Glutamatergic neuron (in vitro differentiated cells): Measurements from ENCODE around the gene FLT1. TPM values are rescaled to one million over a fixed set of nuclear protein-coding genes. Genes with fewer than 3 reads are reported as not detected.

Experiments used
- DNase-seq: peaks from one replicate; pipeline ENCODE4 v3.0.0; 2022
- H3K27ac Mint-ChIP-seq: one replicate; pipeline ENCODE4 v1.8.0; 2020; ENCODE audit warnings: mild to moderate bottlenecking, mixed read lengths, inconsistent platforms; ENCODE audit not compliant: unreplicated experiment
- H3K27me3 Mint-ChIP-seq: one replicate; pipeline ENCODE4 v1.8.0; 2020; ENCODE audit warnings: mild to moderate bottlenecking, moderate library complexity, mixed read lengths, inconsistent platforms; ENCODE audit not compliant: unreplicated experiment
- H3K36me3 Mint-ChIP-seq: one replicate; pipeline ENCODE4 v1.8.0; 2020; ENCODE audit warnings: mild to moderate bottlenecking, mixed read lengths, inconsistent platforms; ENCODE audit not compliant: unreplicated experiment
- H3K4me1 Mint-ChIP-seq: one replicate; pipeline ENCODE4 v1.8.0; 2020; ENCODE audit warnings: mild to moderate bottlenecking, low read depth, mixed read lengths, inconsistent platforms; ENCODE audit not compliant: unreplicated experiment
- H3K4me3 Mint-ChIP-seq: one replicate; pipeline ENCODE4 v1.8.0; 2020; ENCODE audit warnings: mild to moderate bottlenecking, mixed read lengths, inconsistent platforms; ENCODE audit not compliant: unreplicated experiment
- H3K9me3 Mint-ChIP-seq: one replicate; pipeline ENCODE4 v1.8.0; 2020; ENCODE audit warnings: mild to moderate bottlenecking, moderate library complexity, mixed read lengths, inconsistent platforms; ENCODE audit not compliant: unreplicated experiment
- total RNA-seq: library from RNA; stranded (reverse); fragmentation: NEBNext Ultra II Directional; extraction: Animal tissue kit (Norgen Biotek cat#: 25700); gene quantifications from one replicate; pipeline ENCODE4 v1.2.1, GENCODE V29; 2021; ENCODE audit not compliant: unreplicated experiment
- TF ChIP-seq, protein P1 (sequence below): fragments of 200-600 bp; sonication (generic); IDR thresholded peaks from one replicate; pipeline ENCODE4 v1.5.0; 2021; ENCODE audit not compliant: partially characterized antibody, unreplicated experiment

The FLT1 gene
- total RNA-seq, 1 donor from 2014 or later, result 49.8 TPM

DNA sequence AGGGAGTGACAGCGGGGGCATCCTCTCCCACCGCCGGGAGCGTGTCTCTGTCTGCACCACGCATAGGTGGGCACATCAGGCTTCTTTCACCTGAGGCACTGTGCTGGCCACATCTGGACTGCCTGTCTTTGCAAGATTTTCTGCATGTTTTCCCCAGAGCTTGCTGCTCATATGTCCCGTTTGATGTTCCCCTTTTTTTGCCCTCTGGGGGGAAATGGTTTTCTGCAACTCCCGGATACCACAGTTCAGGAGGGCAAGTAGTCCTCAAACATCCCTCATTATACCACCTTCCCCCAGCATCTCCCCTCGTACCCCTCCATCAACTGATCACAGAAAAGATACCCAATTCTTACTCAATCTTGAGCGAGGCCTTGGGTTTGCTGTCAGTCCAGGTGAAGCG lies 188.6 kb downstream of the FLT1 start:
- Mint-ChIP-seq H3K27me3 (peaks cover 5% of the 10 kb centered on the region), H3K36me3 (peaks cover 5% of the 10 kb centered on the region), H3K9me3 (no peaks in the 10 kb centered on the region), H3K4me3 (no peak overlapping the region), H3K4me1 (peaks cover 12% of the 10 kb centered on the region), H3K27ac (no peak overlapping the region)
- DNase-seq, result no peak
- TF ChIP-seq, protein P1, sequence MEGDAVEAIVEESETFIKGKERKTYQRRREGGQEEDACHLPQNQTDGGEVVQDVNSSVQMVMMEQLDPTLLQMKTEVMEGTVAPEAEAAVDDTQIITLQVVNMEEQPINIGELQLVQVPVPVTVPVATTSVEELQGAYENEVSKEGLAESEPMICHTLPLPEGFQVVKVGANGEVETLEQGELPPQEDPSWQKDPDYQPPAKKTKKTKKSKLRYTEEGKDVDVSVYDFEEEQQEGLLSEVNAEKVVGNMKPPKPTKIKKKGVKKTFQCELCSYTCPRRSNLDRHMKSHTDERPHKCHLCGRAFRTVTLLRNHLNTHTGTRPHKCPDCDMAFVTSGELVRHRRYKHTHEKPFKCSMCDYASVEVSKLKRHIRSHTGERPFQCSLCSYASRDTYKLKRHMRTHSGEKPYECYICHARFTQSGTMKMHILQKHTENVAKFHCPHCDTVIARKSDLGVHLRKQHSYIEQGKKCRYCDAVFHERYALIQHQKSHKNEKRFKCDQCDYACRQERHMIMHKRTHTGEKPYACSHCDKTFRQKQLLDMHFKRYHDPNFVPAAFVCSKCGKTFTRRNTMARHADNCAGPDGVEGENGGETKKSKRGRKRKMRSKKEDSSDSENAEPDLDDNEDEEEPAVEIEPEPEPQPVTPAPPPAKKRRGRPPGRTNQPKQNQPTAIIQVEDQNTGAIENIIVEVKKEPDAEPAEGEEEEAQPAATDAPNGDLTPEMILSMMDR, result no peak

- TF ChIP-seq, protein P1, result no peak
- H3K27me3 Mint-ChIP-seq, result peaks cover 5% of the 10 kb centered on the region
- no peaks in the 10 kb centered on the region for H3K36me3 Mint-ChIP-seq
- no peak overlapping the region for H3K27ac Mint-ChIP-seq
- H3K4me1 Mint-ChIP-seq, result no peaks in the 10 kb centered on the region
- DNase-seq, result no peak
- peaks cover 1% of the 10 kb centered on the region for H3K9me3 Mint-ChIP-seq
- H3K4me3 Mint-ChIP-seq, result no peak overlapping the region
Measured at GRCh38 chr13:28301839-28302238, 193.1 kb downstream of the FLT1 start.

DNA sequence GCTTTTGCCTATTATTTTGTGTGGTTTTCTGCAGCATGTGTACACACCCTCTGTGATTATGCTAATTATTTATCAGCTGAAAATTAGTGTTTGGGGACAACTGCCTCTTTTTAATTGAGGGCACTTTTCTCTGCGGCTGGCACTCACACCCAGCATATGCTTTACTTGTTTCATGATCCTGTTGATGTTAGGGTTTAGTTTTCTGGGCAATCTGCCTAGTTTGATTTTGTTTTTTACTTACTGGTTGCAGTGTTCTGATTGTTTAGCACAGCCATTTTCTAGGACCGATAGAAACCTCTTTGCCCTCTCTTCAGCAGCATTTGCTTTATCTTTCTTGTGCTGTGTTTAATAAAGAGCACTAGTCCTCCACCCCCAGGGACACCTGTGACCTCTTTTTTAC lies 195.0 kb downstream of the FLT1 start:
- Mint-ChIP-seq H3K9me3 (peaks cover 4% of the 10 kb centered on the region), H3K27me3 (peaks cover 3% of the 10 kb centered on the region), H3K4me1 (no peaks in the 10 kb centered on the region), H3K4me3 (no peak overlapping the region), H3K27ac (no peak overlapping the region), H3K36me3 (no peaks in the 10 kb centered on the region)
- DNase-seq, result no peak
- TF ChIP-seq, protein P1, result no peak

DNA sequence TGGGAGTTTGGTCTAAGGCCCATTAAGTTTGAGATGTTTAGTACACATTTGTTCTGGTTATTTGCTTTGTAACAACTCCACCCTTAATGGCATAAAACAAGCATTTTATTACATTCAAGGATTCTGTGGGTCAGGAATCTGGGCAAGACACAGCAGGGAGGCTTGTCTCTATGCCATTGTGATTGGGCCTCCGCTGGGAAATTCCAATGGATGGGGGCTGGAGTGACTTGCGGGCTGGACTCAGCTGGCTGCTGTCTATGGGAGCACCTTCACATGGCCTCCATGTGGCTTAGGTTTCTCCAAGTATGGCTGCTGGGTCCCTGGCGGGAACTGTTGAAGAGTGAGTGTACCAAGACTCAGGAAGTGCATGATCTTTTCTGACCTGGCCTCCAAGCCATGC lies 197.6 kb downstream of the FLT1 start:
- H3K27me3 Mint-ChIP-seq, result no peaks in the 10 kb centered on the region
- no peak for DNase-seq
- no peak overlapping the region for H3K27ac Mint-ChIP-seq
- TF ChIP-seq, protein P1, result no peak
- no peaks in the 10 kb centered on the region for H3K4me1 Mint-ChIP-seq
- H3K36me3 Mint-ChIP-seq, result no peaks in the 10 kb centered on the region
- no peak overlapping the region for H3K4me3 Mint-ChIP-seq
- H3K9me3 Mint-ChIP-seq, result peaks cover 4% of the 10 kb centered on the region

DNA sequence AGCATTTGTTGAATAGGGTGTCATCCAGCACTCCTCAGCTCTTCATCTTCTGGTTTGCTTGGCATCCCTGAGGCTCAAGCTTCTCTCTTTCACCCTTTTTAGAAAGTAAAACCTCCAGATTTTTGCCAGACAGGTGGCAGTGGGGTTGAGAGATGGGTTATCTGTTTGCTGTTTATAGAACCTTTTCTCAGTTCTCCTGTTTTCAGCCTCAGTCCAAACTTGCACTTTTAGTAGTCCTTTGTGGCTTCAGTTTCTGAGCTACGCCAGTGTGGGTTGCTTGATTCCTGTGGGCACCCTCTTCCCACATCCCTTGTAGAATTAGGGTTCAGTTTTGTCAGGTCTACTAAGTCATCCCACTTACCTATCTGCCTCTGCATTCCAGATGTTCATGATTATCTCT lies 208.7 kb downstream of the FLT1 start:
- no peaks in the 10 kb centered on the region for H3K36me3 Mint-ChIP-seq
- TF ChIP-seq, protein P1, result no peak
- no peak overlapping the region for H3K4me3 Mint-ChIP-seq

More for the DNA sequence above, 208.7 kb downstream of the FLT1 start:
- no peak for DNase-seq
- no peaks in the 10 kb centered on the region for H3K27me3 Mint-ChIP-seq
- H3K9me3 Mint-ChIP-seq, result no peaks in the 10 kb centered on the region
- H3K4me1 Mint-ChIP-seq, result no peaks in the 10 kb centered on the region
- no peak overlapping the region for H3K27ac Mint-ChIP-seq
